DND-41 (cell line): ENCODE data around the gene SLC1A3.

ENCODE experiments used
- ATAC-seq: fragments of 200-7000 bp; cut with Tn5 transposase; 3 replicates; pipeline ENCODE4 v1.9.1; 2021; ENCODE audit warnings: low read depth; ENCODE audit not compliant: insufficient read depth
- DNase-seq: peaks from one replicate; pipeline ENCODE4 v3.0.0-alpha.2; 2020
- H2AFZ ChIP-seq: 2 replicates; pipeline ENCODE4 v1.6.0; 2012; ENCODE audit warnings: low read depth, low read length
- H3K27ac ChIP-seq: 2 replicates; pipeline ENCODE4 v1.5.1; 2012; ENCODE audit warnings: low read length, inconsistent platforms
- H3K27me3 ChIP-seq: fragments of 200-600 bp; sonication (generic); 2 replicates; pipeline ENCODE4 v1.6.0; 2012; ENCODE audit warnings: low read length, mild to moderate bottlenecking, inconsistent platforms; ENCODE audit not compliant: insufficient read depth, poor library complexity
- H3K36me3 ChIP-seq: 2 replicates; pipeline ENCODE4 v1.5.1; 2012; ENCODE audit warnings: low read length, inconsistent platforms; ENCODE audit not compliant: insufficient read depth
- H3K4me1 ChIP-seq: 2 replicates; pipeline ENCODE4 v1.5.1; 2012; ENCODE audit warnings: mild to moderate bottlenecking, low read length; ENCODE audit not compliant: insufficient read depth
- H3K4me2 ChIP-seq: 2 replicates; pipeline ENCODE4 v1.6.0; 2012; ENCODE audit warnings: mild to moderate bottlenecking, moderate library complexity, low read length, inconsistent platforms; ENCODE audit not compliant: insufficient read depth
- H3K4me3 ChIP-seq, 2 experiments: fragments of 200-600 bp in 1 of 2; shearing (Covaris generic) in 1 of 2; 2 replicates each; pipeline ENCODE4 v1.5.1; 2012 to 2016; ENCODE audit warnings: inconsistent platforms in 2 of 2, low read length in 2 of 2, mild to moderate bottlenecking in 2 of 2, low read depth in 1 of 2, moderate library complexity in 1 of 2
- H3K79me2 ChIP-seq: 2 replicates; pipeline ENCODE4 v1.6.0; 2012; ENCODE audit warnings: low read length, inconsistent platforms; ENCODE audit not compliant: insufficient read depth
- H3K9ac ChIP-seq: 2 replicates; pipeline ENCODE4 v1.6.0; 2012; ENCODE audit warnings: low read depth, mild to moderate bottlenecking, inconsistent platforms, low read length, moderate library complexity
- H3K9me3 ChIP-seq: 2 replicates; pipeline ENCODE4 v1.5.1; 2012; ENCODE audit warnings: low read length, moderate library complexity, mild to moderate bottlenecking, inconsistent platforms; ENCODE audit not compliant: insufficient read depth, severe bottlenecking
- H4K20me1 ChIP-seq: 2 replicates; pipeline ENCODE4 v1.6.0; 2012; ENCODE audit warnings: low read length; ENCODE audit not compliant: insufficient read depth
- CTCF ChIP-seq: IDR thresholded peaks from 2 replicates; pipeline ENCODE4 v1.5.1; 2012; ENCODE audit warnings: borderline replicate concordance, low read length, moderate library complexity, mild to moderate bottlenecking; ENCODE audit not compliant: poor library complexity, severe bottlenecking; ENCODE audit errors: extremely low read depth
- EZH2 ChIP-seq: IDR thresholded peaks from 3 replicates; pipeline ENCODE4 v1.6.1; 2012; ENCODE audit warnings: borderline replicate concordance, low read depth, mild to moderate bottlenecking, moderate library complexity, low read length, inconsistent platforms; ENCODE audit not compliant: severe bottlenecking

The SLC1A3 gene

GRCh38 chr5:36651761-36652685, 45.6 kb downstream of the SLC1A3 start:
- no peak overlapping the region for H3K4me3 ChIP-seq
- H3K79me2 ChIP-seq: no peaks in the 10 kb centered on the region
- no peaks in the 10 kb centered on the region for H3K36me3 ChIP-seq
- ATAC-seq (no peak), DNase-seq (no peak)
- H4K20me1 ChIP-seq: 0 out of 2 replicates have a peak, but pooled peaks cover 3% of the 10 kb centered on the region
- H3K9ac ChIP-seq: no peak overlapping the region
- no peak overlapping the region for H3K27ac ChIP-seq
- H3K9me3 ChIP-seq: no peaks in the 10 kb centered on the region
- no peak overlapping the region for H2AFZ ChIP-seq
- H3K4me2 ChIP-seq: no peak overlapping the region
- TF ChIP-seq EZH2 (no peak), CTCF (no peak)
- H3K27me3 ChIP-seq: peaks cover 31% of the 10 kb centered on the region
- no peaks in the 10 kb centered on the region for H3K4me1 ChIP-seq

GRCh38 chr5:36653044-36653705, 46.8 kb downstream of the SLC1A3 start:
- Histone ChIP-seq H3K4me1 (no peaks in the 10 kb centered on the region), H3K9ac (no peak overlapping the region), H3K4me3 (no peak overlapping the region), H2AFZ (no peak overlapping the region), H3K36me3 (no peaks in the 10 kb centered on the region), H3K27ac (no peak overlapping the region), H3K4me2 (no peak overlapping the region), H4K20me1 (0 out of 2 replicates have a peak, but pooled peaks cover 3% of the 10 kb centered on the region), H3K9me3 (no peaks in the 10 kb centered on the region), H3K27me3 (peaks cover 30% of the 10 kb centered on the region), H3K79me2 (no peaks in the 10 kb centered on the region)
- ATAC-seq: no peak
- no peak for TF ChIP-seq CTCF
- no peak for TF ChIP-seq EZH2
- no peak for DNase-seq

GRCh38 chr5:36654564-36654963, 48.2 kb downstream of the SLC1A3 start:
- Histone ChIP-seq H2AFZ (no peak overlapping the region), H3K9me3 (no peaks in the 10 kb centered on the region), H3K36me3 (no peaks in the 10 kb centered on the region), H3K9ac (no peak overlapping the region), H3K27me3 (peaks cover 26% of the 10 kb centered on the region), H3K4me1 (no peaks in the 10 kb centered on the region), H3K79me2 (no peaks in the 10 kb centered on the region), H3K4me3 (no peak overlapping the region), H3K4me2 (no peak overlapping the region), H4K20me1 (0 out of 2 replicates have a peak, but pooled peaks cover 3% of the 10 kb centered on the region), H3K27ac (no peak overlapping the region)
- DNase-seq (no peak), ATAC-seq (no peak)
- TF ChIP-seq EZH2 (no peak), CTCF (no peak)
